ENCODE data around the gene NRK.

- TF ChIP-seq EZH2 (IDR thresholded peaks at IDR 0.05; ENCODE audit: insufficient read depth, poor library complexity, severe bottlenecking) (no peak), EZH2phosphoT487 (IDR thresholded peaks at IDR 0.05; ENCODE audit: insufficient read depth, low read depth) (no peak)
These were observed 150.5 kb downstream of the NRK start for GRCh38 chrX:105972690-105973386.
